HG03159 (cell line): ENCODE results near the gene KIF26A.
"Not testable (repeated sequence)": the region's sequence is repeated elsewhere in the genome, so short reads cannot be mapped to it uniquely, and the experiment has no call there.

ENCODE experiments used
- ATAC-seq: cut with Tn5 transposase; IDR thresholded peaks from one replicate; pipeline ENCODE4 v1.9.1; 2021; ENCODE audit warnings: mild to moderate bottlenecking, moderate library complexity; ENCODE audit not compliant: unreplicated experiment

The KIF26A gene

DNA sequence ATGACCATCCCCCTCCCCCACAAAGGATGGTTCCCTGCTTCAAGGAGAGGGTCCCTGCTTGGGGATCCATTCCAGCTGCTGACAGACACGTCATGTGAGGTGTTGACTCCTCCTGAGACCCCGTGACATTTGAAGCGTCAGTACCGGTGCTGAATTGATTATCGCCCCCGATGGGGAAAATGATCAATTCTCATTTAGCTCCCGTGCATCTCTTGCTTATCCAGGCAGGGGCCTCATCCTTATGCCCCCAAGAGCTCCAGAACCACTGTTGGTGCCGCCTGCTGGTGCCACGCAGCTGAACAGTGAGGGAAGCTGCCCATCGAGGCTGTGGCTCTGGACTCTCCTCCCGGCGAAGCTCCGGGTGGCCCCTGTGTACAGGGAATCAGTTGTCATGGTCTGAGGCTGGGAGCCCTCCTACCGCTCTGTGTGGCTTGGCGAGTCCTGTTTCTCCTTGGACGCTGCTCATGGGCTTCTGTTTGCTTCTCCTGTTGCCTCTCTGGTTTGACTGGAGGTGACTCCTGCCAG lies 4.6 kb downstream of the KIF26A start:
- no peak for ATAC-seq

DNA sequence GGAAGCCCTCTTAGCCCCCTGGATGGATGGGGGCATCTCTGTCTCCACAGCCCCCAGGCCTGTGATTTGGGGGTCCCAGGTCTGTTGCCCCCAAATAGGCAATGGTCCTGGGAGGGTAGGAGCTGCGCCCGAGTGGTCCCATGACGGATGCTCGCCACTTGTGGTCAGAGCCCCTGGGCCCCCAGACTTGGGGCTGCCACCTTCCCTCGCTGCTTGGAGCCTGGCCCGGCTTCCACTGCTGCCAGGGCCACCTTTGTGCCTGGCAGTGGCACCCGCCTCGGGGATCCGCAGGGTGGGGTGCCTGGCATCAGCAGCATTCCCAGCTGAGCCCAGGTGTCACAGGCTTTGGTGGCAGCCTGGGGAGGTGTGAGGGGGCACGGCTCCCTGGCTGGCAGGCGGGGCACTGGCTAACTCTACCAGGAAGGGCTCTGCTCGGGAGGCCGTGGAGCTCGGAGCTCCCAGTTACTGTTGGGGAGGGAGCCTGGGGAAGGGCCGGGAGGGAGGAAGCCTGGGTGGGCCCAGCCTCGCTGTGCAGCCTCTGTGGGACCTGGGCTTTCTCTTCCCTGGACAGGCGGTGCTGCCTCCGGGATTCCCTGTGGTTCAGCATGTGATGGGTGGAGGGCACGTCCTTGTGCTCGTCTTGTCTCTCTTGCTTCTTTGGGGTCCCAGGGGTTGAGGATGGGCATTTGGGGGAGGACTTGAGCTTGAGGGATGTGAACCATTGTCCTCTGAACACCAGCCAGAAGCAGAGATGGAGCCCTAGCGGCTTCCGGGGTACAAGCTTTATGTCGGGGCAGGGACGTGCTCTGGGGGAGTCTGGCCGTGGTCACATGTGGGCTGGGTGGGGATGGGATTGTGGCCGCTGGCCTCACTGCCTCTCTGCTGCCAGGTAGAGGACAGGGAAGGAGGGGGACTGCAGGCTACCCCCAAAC lies 5.4 kb downstream of the KIF26A start:
- no peak for ATAC-seq

DNA sequence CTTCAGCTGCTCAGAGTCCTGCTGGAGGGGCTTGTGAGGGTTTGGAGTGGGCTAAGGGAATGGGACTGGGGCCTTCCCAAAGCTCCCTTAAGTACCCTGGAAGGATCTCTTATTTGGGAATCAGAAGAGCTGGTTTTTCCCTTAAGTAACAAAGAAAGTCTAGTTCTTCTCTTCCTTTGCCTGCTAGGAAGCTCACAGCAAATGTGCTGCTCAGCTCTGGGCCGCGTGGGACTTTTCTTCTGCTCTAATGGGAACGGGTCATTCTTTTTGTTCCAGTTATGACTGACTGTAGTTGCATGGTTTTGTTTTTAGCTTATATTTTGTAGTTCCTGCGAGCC lies 6.0 kb downstream of the KIF26A start:
- ATAC-seq: no peak

DNA sequence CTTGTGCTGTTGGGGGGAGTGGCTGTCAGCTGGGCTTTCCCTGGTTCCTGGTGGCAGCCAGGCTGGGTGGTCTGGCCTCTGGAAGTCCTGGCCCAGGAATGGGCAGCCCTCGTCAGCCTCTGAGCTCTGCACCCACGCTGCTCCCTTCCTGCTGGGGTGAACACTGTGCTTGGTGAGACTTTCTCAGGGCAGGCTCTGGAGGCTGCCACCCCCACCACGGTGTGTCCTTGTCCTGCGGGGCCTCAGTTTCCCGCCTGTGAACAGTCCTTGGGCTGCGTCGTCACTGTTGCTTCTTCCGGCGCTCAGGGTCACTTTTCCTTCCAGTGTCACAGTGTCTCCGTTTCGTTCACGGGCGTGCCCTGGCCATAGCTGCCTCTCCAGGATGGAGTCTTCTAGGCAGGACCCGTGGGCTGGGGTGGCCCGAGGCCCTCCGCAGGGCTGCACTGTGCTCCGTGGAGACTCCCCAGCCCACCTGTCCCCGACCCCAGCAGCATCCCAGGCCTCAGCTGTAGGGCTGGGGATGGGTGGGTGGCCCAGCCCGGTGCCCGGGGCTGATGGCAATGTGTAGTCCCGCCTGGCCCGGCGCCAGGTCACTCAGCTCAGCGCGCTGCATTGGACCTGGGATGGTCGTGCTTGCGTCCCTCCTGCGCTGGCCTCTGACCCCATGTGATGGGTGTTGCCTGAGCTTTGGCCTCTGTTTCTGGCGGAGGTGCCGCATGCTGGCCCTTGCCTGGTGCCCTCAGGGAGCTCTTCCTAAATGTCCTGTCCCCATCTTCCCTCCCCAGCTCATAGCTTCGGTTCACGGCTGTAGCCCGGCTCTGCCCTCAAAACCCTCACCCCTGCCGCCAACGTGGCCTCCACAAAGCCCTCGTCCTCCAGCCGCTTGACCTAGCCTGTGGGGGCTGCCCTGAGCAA lies 6.8 kb downstream of the KIF26A start:
- ATAC-seq: no peak

DNA sequence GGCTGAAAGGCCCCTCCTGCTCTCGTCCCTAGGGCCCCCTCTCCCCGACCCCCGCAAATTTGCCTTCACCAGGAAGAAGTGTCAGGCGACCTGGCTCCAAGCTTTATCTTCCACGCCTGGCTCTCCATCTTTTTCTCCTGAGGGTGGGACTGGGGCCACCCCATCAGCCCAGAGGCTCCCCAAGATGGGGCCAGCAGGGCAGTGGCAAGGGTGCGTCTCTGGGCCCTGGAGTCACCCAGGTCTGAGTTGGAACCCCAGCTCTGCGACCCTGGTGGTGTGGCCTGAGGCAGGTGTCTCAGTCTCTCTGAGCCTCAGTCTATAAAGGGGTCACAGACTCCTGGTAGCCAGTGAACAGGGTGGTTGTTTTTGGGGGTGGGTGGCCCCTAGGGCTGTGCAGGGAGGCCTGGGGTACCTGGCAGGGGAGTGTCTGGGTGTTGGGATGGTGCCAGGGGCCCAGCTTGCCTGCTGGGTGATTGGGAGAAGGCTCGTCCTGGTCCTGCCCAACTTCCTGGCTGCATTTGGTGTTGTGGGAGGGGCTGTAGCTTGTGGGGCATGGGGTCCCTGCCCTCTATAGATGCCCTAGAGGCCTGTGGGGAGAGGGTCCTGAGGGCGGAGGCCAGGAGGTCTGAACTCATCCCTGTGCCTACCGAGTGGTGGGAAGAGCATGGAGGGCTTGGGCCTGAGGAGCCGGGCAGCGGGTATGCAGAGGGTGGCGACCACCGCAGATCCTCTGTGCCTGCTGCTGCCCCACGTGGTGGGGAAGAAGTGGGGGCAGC lies 7.6 kb downstream of the KIF26A start:
- ATAC-seq: no peak

DNA sequence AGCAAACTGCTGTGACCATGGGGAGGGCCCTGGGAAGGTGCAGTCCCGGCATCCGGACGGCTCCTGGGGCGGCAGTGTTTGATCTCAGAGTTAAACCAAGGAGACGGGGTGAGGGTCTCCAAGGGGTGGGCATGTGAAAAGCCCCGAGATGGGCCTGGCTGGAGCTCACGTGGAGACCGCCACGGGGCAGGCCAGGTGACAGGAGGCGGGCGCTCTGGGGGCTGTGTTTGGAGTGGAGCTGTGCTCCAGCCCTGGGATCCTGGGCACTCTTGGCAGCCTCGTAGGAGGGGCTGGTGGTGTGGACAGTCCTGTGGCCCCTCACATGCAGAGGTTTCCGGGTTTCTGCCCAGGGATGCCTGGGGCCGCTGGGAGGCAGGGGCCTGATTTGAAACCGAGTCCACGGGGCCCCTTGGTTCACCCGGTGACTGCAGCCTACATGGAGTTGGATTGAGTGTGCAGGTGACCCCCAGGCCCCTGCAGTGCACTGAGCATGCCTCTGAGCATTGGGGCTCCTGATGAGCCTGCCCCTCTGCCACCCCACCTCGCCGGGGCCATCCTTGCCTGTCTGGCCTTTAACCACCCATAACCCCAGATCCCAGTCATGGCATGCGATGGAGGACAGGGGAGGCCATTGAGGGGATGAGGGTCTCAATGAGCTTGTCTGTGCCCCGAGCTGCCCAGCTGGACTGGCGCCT lies 8.4 kb downstream of the KIF26A start:
- ATAC-seq: no peak

DNA sequence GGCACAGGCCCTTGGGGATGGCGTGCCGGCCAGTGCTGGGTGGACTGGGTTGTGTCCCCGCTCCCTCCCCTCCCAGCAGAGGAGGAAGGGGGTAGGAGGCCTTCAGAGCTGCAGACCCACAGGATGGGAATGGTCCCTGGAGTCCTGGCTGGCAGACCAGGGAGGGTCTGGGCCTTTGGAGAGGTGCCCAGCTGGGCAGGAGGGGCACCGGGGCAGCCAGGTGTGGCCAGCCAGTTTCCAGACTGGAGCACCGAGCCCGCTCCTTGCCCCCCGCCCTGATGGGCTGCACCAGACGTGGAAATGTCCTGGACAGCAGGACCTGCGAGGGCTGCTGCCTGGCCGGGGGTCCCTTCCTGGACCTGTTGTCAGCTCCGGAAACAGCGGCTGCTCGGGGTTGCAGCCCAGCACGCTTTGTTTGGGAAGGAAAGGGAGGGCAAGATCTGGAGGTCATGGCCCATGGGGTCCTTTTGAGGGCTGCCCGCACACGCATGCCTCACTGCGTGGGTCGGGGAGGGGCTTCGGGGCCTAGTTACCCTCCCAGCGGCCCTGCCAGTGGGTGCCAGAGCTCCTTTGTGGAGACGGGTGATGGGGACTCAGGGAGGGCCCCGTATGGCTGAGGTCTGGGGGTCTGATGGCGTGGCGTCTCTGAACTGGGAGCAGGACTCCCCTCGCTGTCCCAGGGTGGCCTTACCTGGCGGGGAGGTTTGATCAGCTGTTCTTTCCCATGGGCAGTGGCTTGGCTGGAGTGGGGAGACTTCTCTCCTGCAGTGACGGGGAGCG lies 9.1 kb downstream of the KIF26A start:
- no peak for ATAC-seq

DNA sequence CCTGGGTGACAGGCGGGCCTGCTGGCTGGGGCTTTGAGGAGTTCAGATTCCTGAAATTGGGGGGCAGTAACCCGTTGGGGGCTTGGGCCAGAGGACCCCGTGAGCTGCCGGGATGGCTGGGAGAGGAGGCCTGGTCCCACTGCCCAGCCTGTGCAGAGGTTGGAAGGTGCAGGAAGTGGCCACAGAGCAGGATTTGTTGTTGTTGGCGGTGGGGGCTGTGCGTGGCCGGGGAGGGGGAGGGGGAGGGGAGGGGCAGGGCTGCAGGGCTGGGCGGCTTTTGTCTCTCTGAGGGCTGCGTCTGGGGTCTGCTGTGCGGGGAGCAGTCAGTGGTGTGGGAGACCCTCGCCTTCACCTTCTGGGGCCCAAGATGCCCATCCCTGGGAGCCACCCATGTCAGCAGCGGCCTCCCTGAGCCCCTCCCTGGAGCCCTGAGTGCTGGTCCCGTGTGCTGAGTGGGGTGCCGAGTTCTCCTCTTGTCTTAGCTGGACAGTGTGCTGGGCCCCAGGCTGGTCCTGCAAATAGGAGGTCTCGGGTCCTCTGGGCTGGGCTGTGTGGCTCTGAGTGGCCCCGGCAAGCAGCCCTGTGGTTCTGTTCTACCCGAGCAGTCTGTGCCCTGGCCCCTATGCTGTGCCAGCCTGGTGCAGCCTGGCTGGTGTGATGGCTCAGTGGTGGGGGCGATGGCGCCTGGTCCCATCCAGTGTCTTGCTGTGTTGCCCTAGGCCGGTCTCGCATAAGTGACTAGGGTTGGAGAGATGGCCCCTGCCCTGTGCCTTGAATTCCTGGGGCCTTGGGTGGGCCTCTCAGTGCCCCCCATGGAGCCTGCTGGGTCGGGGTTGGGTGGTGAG lies 10.3 kb downstream of the KIF26A start:
- ATAC-seq: no peak

DNA sequence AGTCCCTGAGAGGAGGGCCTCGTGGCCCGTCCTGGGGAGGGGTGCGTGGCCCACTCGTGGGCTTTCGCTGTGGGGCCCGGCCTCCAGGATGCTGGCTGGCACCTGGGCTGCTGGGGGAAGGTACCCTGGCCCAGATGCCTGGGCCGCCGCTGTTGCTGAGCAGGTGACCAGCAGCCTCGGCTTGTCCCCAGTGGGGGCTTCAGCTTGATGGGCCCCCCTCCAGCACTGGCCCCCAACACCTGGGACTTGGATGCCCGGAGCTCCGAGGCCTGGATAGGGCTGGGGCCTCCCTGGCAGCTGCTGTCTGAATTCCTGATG lies 10.8 kb downstream of the KIF26A start:
- ATAC-seq: no peak

DNA sequence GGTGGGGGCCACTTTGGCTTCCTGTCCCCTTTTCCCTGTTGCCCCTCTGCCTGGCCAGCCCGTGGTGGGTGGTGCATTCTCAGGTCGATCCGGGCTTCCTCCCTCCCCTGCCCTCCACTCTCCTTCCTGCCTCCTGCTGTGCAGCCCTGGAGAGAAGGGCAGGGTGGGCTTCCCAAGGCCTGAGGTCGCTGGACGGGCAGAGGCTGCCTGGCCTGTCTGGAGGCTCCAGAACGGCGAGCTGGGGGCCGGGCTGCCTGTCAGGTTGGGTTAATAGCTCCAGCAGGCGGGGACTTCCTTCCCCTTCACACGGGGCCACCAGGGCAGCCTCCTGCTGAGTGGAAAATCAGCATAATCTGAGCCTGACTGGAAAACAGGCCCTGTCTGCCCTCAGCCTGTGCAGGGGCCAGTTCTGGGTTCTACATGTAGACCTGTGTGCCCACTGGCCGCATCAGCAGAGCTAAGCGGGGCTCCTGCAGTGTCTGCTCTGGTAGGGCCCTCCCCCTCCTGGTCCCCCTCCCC lies 11.3 kb downstream of the KIF26A start:
- ATAC-seq: no peak

DNA sequence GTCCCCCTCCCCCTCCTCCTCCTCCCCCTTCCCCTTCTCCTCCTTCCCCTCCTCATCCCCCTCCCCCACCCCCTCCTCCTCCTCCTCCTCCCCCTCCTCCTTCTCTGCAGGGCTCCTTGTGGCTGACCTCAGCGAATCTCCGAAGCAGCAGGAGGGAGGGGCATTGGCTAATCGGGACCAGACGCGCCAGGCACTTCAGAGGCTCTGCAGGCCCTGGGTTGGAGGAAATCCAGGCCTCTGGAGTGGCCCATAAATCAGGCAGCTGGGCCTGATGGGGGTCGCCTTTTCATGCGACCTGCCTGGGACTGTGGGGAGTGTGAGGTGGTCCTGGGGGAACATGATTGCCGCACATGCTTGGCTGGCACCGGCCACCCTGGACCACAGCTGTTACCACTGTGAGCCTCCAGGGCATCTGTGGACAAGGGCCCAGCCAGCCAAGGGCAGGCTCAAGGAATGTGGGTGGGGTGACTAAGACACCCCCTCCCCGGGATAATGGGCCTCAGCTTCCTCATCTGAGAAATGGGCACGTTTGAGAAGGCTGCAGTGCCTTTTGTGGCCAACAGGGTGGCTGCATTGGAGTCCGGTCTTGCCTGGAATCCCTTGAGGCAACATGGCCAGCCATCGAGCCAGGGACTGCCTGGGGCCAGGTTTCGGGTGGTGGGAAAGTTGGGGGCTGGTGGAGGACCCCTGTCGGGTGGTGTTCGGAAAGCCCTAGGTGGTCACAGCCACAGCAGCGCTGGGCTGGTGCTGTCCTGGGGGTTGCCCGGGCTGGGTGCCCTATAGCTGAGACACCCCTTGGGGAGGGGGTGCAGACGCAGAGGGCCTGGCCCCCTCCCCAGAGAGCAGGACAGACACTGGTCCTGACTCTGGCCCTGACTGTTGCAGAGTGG lies 12.0 kb downstream of the KIF26A start:
- no peak for ATAC-seq

DNA sequence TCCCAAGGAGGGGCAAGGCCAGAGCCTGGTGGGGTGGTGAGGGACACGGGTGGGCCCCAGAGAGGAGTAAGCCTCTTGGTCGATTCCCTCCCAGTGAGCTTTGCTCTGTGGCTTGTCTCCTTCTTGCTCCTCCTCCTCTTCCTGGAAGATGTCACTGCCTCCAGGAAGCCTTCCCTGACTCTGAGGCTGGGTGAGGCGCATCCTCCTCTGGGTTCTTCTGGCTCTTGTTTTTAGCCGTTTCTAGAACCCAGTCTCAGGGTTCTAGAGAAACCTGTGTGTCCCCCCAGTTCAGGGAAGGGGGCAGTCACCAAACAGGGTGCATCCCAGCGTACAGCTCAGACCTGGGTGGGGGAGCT lies 12.6 kb downstream of the KIF26A start:
- no peak for ATAC-seq

DNA sequence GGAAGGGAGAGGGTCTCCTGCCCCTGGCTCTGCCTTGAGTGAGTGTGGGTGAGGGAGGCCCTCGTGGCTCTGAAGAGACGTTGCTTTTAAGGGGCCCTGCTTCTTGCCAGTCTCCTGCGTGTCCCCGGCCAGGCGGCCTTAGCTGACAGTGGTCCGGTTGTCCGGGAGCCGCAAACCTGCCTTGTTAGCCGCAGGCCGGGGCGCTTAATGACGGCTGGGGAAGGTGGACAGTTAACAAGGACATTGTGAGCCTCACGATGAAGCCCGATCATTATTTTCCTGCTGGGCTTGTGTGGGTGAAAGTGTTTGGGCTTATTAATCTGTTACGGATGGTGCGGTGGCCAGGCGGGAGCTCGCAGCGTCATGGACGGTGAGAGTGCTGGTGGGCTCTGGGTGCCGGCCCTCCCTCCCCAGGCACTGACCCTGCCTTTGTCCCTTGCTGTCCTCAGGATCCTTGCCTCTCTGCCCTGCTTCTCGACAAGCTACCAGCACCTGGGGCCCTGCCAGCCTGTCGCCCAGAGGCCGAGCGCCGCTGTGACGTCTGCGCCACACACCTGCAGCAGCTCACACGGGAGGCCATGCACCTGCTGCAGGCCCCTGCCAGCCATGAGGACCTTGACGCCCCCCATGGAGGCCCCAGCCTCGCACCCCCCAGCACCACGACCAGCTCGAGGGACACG lies 13.3 kb downstream of the KIF26A start:
- ATAC-seq: no peak

DNA sequence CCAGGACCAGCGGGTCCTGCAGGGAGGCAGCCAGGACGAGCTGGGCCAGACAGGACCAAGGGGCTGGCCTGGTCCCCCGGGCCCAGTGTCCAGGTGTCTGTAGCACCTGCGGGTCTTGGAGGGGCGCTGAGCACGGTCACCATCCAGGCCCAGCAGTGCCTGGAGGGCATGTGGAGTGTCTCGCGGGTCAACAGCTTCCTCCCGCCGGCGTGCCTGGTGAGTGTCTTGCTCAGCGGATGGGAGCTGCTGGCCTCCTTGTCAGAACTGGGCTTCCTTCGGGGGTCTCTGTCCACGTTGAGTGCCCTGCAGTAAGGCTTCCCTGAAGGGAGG lies 13.8 kb downstream of the KIF26A start:
- no peak for ATAC-seq

DNA sequence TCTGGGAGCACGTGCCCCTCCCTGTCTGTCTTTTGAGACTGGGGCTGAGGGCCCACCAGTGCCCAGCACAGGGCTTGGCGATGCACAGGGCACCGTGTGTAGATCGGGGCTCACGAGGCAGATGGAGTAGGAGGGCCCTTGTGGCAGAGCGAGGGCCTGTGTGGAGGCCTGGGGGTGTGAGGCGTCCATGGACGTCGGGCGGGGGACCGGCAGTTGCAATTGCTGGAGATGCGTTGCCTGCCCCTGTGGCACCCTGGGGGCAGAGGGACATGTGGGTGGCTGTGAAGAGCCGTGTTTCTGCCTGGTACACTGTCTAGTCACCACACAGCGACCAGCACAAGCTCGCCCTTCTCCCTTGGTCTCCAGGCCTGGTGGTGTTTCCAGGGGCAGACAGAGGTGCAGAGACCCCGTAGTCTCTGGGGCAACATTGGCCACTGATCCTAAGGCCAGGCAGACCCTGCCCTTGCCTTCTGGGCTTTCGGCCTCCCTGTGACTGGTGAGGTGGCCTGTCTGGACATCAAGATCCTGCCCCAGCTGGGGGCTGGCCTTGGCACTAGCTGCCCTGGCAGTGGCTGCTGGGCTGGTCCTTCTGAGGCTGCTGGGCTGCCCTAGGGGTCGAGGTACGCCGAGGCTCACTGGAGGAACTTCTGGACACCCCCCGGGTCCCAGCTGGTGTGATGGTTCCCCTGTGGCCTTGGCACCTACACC lies 14.5 kb downstream of the KIF26A start:
- no peak for ATAC-seq

DNA sequence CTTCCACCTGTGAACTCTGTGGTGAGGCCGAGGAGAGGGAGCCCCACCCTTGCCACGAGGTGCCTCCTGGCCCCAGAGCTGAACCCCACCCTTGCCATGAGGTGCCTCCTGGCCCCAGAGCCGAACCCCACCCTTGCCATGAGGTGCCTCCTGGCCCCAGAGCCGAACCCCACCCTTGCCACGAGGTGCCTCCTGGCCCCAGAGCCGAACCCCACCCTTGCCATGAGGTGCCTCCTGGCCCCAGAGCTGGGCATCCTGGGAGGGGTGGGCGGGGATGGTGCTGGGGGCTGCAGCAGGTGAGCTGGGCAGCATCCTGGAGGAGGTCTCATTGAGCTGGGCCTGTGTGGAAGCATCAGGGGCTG lies 15.0 kb downstream of the KIF26A start:
- not testable (repeated sequence) for ATAC-seq

DNA sequence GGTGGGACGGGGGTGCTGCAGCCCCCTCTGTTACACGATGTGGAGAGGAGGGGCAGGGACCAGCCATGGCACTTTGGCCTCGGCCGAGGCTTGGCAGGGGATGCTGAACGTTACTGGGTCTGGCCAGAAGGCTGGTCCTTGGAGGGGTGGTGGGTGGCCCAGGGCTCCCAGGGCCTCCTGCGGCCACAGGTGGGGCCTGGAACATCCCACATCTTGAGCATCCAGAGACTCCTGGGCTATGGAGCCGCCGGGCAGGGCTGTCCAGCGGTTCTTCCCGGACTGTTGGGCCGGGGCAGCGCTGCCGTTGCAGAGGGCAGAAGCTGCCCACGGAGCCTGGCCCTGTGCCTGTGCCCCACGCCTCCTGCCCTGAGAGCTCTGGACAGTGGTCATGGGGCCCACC lies 15.9 kb downstream of the KIF26A start:
- ATAC-seq: no peak
